DMS 273 (cell line): ENCODE results near the gene KAT6B.

ENCODE experiments used
- DNase-seq: peaks from one replicate; lab custom pipeline; 2025; ENCODE audit not compliant: unreplicated experiment; lab: John Stamatoyannopoulos, UW

The KAT6B gene

GRCh38 chr10:74947781-74948401 is 121.5 kb downstream of the KAT6B start:
- peak; percentile 41 for DNase-seq

GRCh38 chr10:74949034-74949832 is 122.8 kb downstream of the KAT6B start:
- no peak for DNase-seq

GRCh38 chr10:74949843-74950765 is 123.7 kb downstream of the KAT6B start:
- DNase-seq: no peak

GRCh38 chr10:74953214-74953613 is 126.8 kb downstream of the KAT6B start:
- DNase-seq: no peak

GRCh38 chr10:74955796-74956195 is 129.4 kb downstream of the KAT6B start:
- DNase-seq: no peak

- no peak for DNase-seq
Measured at GRCh38 chr10:74956555-74957111, 130.2 kb downstream of the KAT6B start.

GRCh38 chr10:74957285-74957961 is 131.0 kb downstream of the KAT6B start:
- DNase-seq: no peak

GRCh38 chr10:74958316-74958715 is 131.9 kb downstream of the KAT6B start:
- DNase-seq: no peak

GRCh38 chr10:74960670-74961069 is 134.3 kb downstream of the KAT6B start:
- no peak for DNase-seq

- DNase-seq: no peak
Measured at GRCh38 chr10:74962517-74962916, 136.1 kb downstream of the KAT6B start.

- no peak for DNase-seq
Measured at GRCh38 chr10:74963549-74963948, 137.1 kb downstream of the KAT6B start.

GRCh38 chr10:74967911-74968666 is 141.7 kb downstream of the KAT6B start:
- DNase-seq: peak; percentile 4

GRCh38 chr10:74968667-74969061 is 142.3 kb downstream of the KAT6B start:
- no peak for DNase-seq

- no peak for DNase-seq
Measured at GRCh38 chr10:74969093-74969492, 142.7 kb downstream of the KAT6B start.

GRCh38 chr10:74969530-74969929 is 143.1 kb downstream of the KAT6B start:
- no peak for DNase-seq

- DNase-seq: no peak
Measured at GRCh38 chr10:74973741-74974392, 147.5 kb downstream of the KAT6B start.

GRCh38 chr10:74975758-74976157 is 149.4 kb downstream of the KAT6B start:
- DNase-seq: no peak

- no peak for DNase-seq
Measured at GRCh38 chr10:74976565-74976964, 150.2 kb downstream of the KAT6B start.

- no peak for DNase-seq
Measured at GRCh38 chr10:74977072-74977471, 150.7 kb downstream of the KAT6B start.
